Mesendoderm (in vitro differentiated cells): ENCODE measurements around the gene FAM131B.

ENCODE experiments used
- DNase-seq: peaks from one replicate; pipeline ENCODE4 v3.0.0; 2013
- H2AK5ac ChIP-seq: 2 replicates; pipeline ENCODE4 v1.6.1; 2013; ENCODE audit warnings: low read length, inconsistent platforms
- H2BK120ac ChIP-seq: 2 replicates; pipeline ENCODE4 v1.6.1; 2013; ENCODE audit warnings: low read depth, mild to moderate bottlenecking, low read length, moderate library complexity, mixed read lengths
- H2BK15ac ChIP-seq: replicated peaks from 2 replicates; pipeline ENCODE4 v1.6.1; 2013; ENCODE audit warnings: low read depth, mild to moderate bottlenecking, moderate library complexity
- H2BK5ac ChIP-seq: 2 replicates; pipeline ENCODE4 v1.6.1; 2013; ENCODE audit warnings: low read length, inconsistent platforms
- H3K18ac ChIP-seq: 2 replicates; pipeline ENCODE4 v1.6.1; 2013; ENCODE audit warnings: mild to moderate bottlenecking, low read length, mixed read lengths
- H3K23ac ChIP-seq: one replicate; pipeline ENCODE4 v1.6.1; 2013; ENCODE audit warnings: low read length
- H3K27ac ChIP-seq: 2 replicates; pipeline ENCODE4 v1.5.1; 2013; ENCODE audit warnings: low read depth, mild to moderate bottlenecking, inconsistent platforms, low read length, moderate library complexity
- H3K27me3 ChIP-seq: 2 replicates; pipeline ENCODE4 v1.6.1; 2013; ENCODE audit warnings: low read length, control low read depth, mild to moderate bottlenecking, inconsistent platforms; ENCODE audit not compliant: insufficient read depth, poor library complexity
- H3K36me3 ChIP-seq: 2 replicates; pipeline ENCODE4 v1.6.1; 2013; ENCODE audit warnings: low read length, inconsistent platforms; ENCODE audit not compliant: control insufficient read depth, insufficient read depth
- H3K4ac ChIP-seq: one replicate; pipeline ENCODE4 v1.6.1; 2013; ENCODE audit warnings: low read depth, mild to moderate bottlenecking, low read length, moderate library complexity
- H3K4me1 ChIP-seq: 2 replicates; pipeline ENCODE4 v1.6.1; 2013; ENCODE audit warnings: low read depth, low read length, inconsistent platforms; ENCODE audit not compliant: control insufficient read depth
- H3K4me2 ChIP-seq: 2 replicates; pipeline ENCODE4 v1.6.1; 2013; ENCODE audit warnings: low read length
- H3K4me3 ChIP-seq: 2 replicates; pipeline ENCODE4 v1.5.1; 2013; ENCODE audit warnings: mild to moderate bottlenecking, low read length
- H3K56ac ChIP-seq: one replicate; pipeline ENCODE4 v1.6.1; 2013; ENCODE audit warnings: low read length
- H3K79me1 ChIP-seq: 2 replicates; pipeline ENCODE4 v1.6.1; 2013; ENCODE audit warnings: low read length, inconsistent platforms
- H3K79me2 ChIP-seq: 2 replicates; pipeline ENCODE4 v1.6.1; 2013; ENCODE audit warnings: mild to moderate bottlenecking, low read length; ENCODE audit not compliant: control insufficient read depth, insufficient read depth
- H3K9ac ChIP-seq: 2 replicates; pipeline ENCODE4 v1.6.1; 2013; ENCODE audit warnings: low read length, inconsistent platforms
- H4K5ac ChIP-seq: one replicate; pipeline ENCODE4 v1.6.1; 2013; ENCODE audit warnings: low read length
- H4K8ac ChIP-seq: one replicate; pipeline ENCODE4 v1.6.1; 2013; ENCODE audit warnings: low read depth, mild to moderate bottlenecking, control low read depth, low read length, moderate library complexity
- WGBS: extraction: QIAGEN DNeasy Blood & Tissue Kit; methylation state at CpG from one replicate; pipeline ENCODE4 v1.1.7; 2013; ENCODE audit warnings: low lambda C conversion rate, missing lambda C conversion rate; ENCODE audit not compliant: insufficient coverage; ENCODE audit errors: extremely low coverage; 5-methylcytosine and 5-hydroxymethylcytosine counted together

FAM131B gene

GRCh38 chr7:143381427-143382125 lies 19.1 kb upstream of the FAM131B start:
- no peak for DNase-seq
- Histone ChIP-seq H3K79me2 (peaks cover 59% of the 10 kb centered on the region), H2BK15ac (no peak overlapping the region), H3K36me3 (peaks cover 6% of the 10 kb centered on the region), H3K18ac (peak overlapping the region; percentile 99), H4K5ac (no peak overlapping the region), H2BK120ac (no peak overlapping the region), H3K27ac (peak overlapping the region; percentile 71), H3K4me3 (peak overlapping the region; percentile 81), H3K27me3 (no peaks in the 10 kb centered on the region), H3K56ac (peak overlapping the region; percentile 86), H3K23ac (peak overlapping the region; percentile 1), H3K79me1 (peaks cover 33% of the 10 kb centered on the region), H3K9ac (peak overlapping the region; percentile 94), H4K8ac (peak overlapping the region; percentile 77), H3K4ac (peak overlapping the region; percentile 61), H3K4me2 (peak overlapping the region; percentile 84), H2AK5ac (no peak overlapping the region), H3K4me1 (peaks cover 22% of the 10 kb centered on the region), H2BK5ac (peak overlapping the region; percentile 50)
- no CpG with 5 or more reads among the region's 64 CpGs for WGBS

GRCh38 chr7:143380646-143381426 lies 18.3 kb upstream of the FAM131B start, which contains the start of gene ZYX:
ZYX (plus strand) TSS chr7:143381345; CDS start chr7:143381572, 227 bp downstream.
- peak within 1 kb of the TSS; percentile 84 for H3K4me2 ChIP-seq
- H3K36me3 ChIP-seq = peaks cover 6% of the 10 kb centered on the region
- DNase-seq = peak; percentile 98
- peak within 1 kb of the TSS; percentile 95 for H2BK5ac ChIP-seq
- H4K8ac ChIP-seq = peak within 1 kb of the TSS; percentile 77
- peak within 1 kb of the TSS; percentile 100 for H3K4ac ChIP-seq
- no peaks in the 10 kb centered on the region for H3K27me3 ChIP-seq
- H2BK15ac ChIP-seq = peak within 1 kb of the TSS; percentile 37
- peak within 1 kb of the TSS; percentile 97 for H3K9ac ChIP-seq
- H3K23ac ChIP-seq = peak within 1 kb of the TSS; percentile 96
- H2BK120ac ChIP-seq = peak within 1 kb of the TSS; percentile 88
- H2AK5ac ChIP-seq = no peak within 1 kb of the TSS
- peak within 1 kb of the TSS; percentile 96 for H3K27ac ChIP-seq
- peak within 1 kb of the TSS; percentile 97 for H3K56ac ChIP-seq
- no peak within 1 kb of the TSS for H4K5ac ChIP-seq
- peaks cover 22% of the 10 kb centered on the region for H3K4me1 ChIP-seq
- no CpG with 5 or more reads among the region's 72 CpGs for WGBS
- H3K79me1 ChIP-seq = peaks cover 28% of the 10 kb centered on the region
- H3K4me3 ChIP-seq = peak within 1 kb of the TSS; percentile 90
- H3K18ac ChIP-seq = peak within 1 kb of the TSS; percentile 99
- H3K79me2 ChIP-seq = peaks cover 53% of the 10 kb centered on the region

GRCh38 chr7:143380260-143380645 lies 17.7 kb upstream of the FAM131B start:
- Histone ChIP-seq H2BK5ac (peak overlapping the region; percentile 95), H3K36me3 (peaks cover 4% of the 10 kb centered on the region), H3K4me2 (peak overlapping the region; percentile 75), H2BK120ac (peak overlapping the region; percentile 88), H3K23ac (peak overlapping the region; percentile 96), H3K79me2 (peaks cover 49% of the 10 kb centered on the region), H2AK5ac (no peak overlapping the region), H3K79me1 (peaks cover 25% of the 10 kb centered on the region), H4K8ac (peak overlapping the region; percentile 43), H3K18ac (peak overlapping the region; percentile 95), H3K27me3 (no peaks in the 10 kb centered on the region), H4K5ac (no peak overlapping the region), H3K56ac (peak overlapping the region; percentile 97), H3K27ac (peak overlapping the region; percentile 96), H3K4me3 (peak overlapping the region; percentile 90), H3K4me1 (peaks cover 21% of the 10 kb centered on the region), H2BK15ac (peak overlapping the region; percentile 37), H3K9ac (peak overlapping the region; percentile 97), H3K4ac (peak overlapping the region; percentile 100)
- WGBS = no CpG with 5 or more reads among the region's 35 CpGs
- peak; percentile 93 for DNase-seq

GRCh38 chr7:143379611-143380259 lies 17.2 kb upstream of the FAM131B start:
- Histone ChIP-seq H4K8ac (no peak overlapping the region), H3K18ac (peak overlapping the region; percentile 65), H3K4me2 (peak overlapping the region; percentile 75), H3K23ac (no peak overlapping the region), H3K36me3 (no peaks in the 10 kb centered on the region), H2AK5ac (no peak overlapping the region), H3K56ac (peak overlapping the region; percentile 75), H2BK15ac (no peak overlapping the region), H3K79me1 (peaks cover 20% of the 10 kb centered on the region), H3K27me3 (no peaks in the 10 kb centered on the region), H3K27ac (no peak overlapping the region), H3K4ac (peak overlapping the region; percentile 66), H3K4me1 (peaks cover 20% of the 10 kb centered on the region), H3K79me2 (peaks cover 43% of the 10 kb centered on the region), H2BK120ac (no peak overlapping the region), H4K5ac (peak overlapping the region; percentile 21), H2BK5ac (no peak overlapping the region), H3K9ac (peak overlapping the region; percentile 80), H3K4me3 (peak overlapping the region; percentile 36)
- no CpG with 5 or more reads among the region's 15 CpGs for WGBS
- DNase-seq = no peak

- H3K79me2 ChIP-seq = peaks cover 10% of the 10 kb centered on the region
- no CpG with 5 or more reads among the region's 5 CpGs for WGBS
- H2BK5ac ChIP-seq = no peak overlapping the region
- no peak for DNase-seq
- no peak overlapping the region for H3K4me2 ChIP-seq
- no peak overlapping the region for H4K5ac ChIP-seq
- no peak overlapping the region for H2BK15ac ChIP-seq
- H2AK5ac ChIP-seq = no peak overlapping the region
- H3K56ac ChIP-seq = no peak overlapping the region
- no peak overlapping the region for H3K9ac ChIP-seq
- H3K4me3 ChIP-seq = no peak overlapping the region
- peaks cover 7% of the 10 kb centered on the region for H3K4me1 ChIP-seq
- H3K27ac ChIP-seq = no peak overlapping the region
- no peak overlapping the region for H2BK120ac ChIP-seq
- H3K23ac ChIP-seq = no peak overlapping the region
- no peak overlapping the region for H3K4ac ChIP-seq
- H3K18ac ChIP-seq = no peak overlapping the region
- no peak overlapping the region for H4K8ac ChIP-seq
- H3K36me3 ChIP-seq = no peaks in the 10 kb centered on the region
- H3K27me3 ChIP-seq = no peaks in the 10 kb centered on the region
- peaks cover 6% of the 10 kb centered on the region for H3K79me1 ChIP-seq
Observed at GRCh38 chr7:143376396-143376795, 13.9 kb upstream of the FAM131B start.
